ENCODE data around the gene TXNDC11.

DNA sequence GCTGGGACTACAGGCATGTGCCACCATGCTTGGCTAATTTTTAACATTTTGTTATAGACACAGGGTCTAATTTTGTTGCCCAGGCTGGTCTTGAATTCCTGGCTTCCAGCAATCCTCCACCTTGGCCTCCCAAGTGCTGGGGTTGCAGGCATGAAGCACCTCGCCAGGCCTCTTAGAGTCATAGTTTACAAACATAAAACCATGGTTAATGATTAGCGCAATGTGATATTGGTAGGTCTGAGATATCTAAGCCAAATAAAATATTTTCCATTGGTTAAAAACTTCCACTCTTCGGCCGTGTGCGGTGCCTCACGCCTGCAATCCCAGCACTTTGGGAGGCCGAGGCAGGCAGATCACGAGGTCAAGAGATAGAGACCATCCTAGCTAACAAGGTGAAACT lies 16.6 kb downstream of the TXNDC11 start:
- TF ChIP-seq, protein P1, sequence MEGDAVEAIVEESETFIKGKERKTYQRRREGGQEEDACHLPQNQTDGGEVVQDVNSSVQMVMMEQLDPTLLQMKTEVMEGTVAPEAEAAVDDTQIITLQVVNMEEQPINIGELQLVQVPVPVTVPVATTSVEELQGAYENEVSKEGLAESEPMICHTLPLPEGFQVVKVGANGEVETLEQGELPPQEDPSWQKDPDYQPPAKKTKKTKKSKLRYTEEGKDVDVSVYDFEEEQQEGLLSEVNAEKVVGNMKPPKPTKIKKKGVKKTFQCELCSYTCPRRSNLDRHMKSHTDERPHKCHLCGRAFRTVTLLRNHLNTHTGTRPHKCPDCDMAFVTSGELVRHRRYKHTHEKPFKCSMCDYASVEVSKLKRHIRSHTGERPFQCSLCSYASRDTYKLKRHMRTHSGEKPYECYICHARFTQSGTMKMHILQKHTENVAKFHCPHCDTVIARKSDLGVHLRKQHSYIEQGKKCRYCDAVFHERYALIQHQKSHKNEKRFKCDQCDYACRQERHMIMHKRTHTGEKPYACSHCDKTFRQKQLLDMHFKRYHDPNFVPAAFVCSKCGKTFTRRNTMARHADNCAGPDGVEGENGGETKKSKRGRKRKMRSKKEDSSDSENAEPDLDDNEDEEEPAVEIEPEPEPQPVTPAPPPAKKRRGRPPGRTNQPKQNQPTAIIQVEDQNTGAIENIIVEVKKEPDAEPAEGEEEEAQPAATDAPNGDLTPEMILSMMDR (conservative IDR thresholded peaks at IDR 0.05): no peak
- TF ChIP-seq EZH2 (IDR thresholded peaks at IDR 0.05; ENCODE audit: low read depth): no peak

Data from PC-9 (cell line).